H9 (cell line): ENCODE measurements around the gene SLC9B1. TPM values are rescaled to one million over a fixed set of nuclear protein-coding genes. Genes with fewer than 3 reads are reported as not detected.

Experiments
- DNase-seq: peaks from one replicate; pipeline ENCODE4 v3.0.0-alpha.2; 2017
- H2AFZ ChIP-seq: one replicate; pipeline ENCODE4 v1.6.1; 2013; ENCODE audit warnings: mild to moderate bottlenecking, low read length, control low read depth, moderate library complexity
- H2AK5ac ChIP-seq: 2 replicates; pipeline ENCODE4 v1.6.1; 2013; ENCODE audit warnings: low read length, control low read depth, mixed read lengths; ENCODE audit not compliant: insufficient read length
- H2BK120ac ChIP-seq: one replicate; pipeline ENCODE4 v1.6.1; 2013; ENCODE audit warnings: low read depth, mild to moderate bottlenecking, low read length, control low read depth, inconsistent platforms; ENCODE audit not compliant: poor library complexity, severe bottlenecking
- H2BK12ac ChIP-seq: 2 replicates; pipeline ENCODE4 v1.6.1; 2013; ENCODE audit warnings: low read length, control low read depth, mixed read lengths, low read depth; ENCODE audit not compliant: insufficient read length
- H2BK15ac ChIP-seq: 2 replicates; pipeline ENCODE4 v1.6.1; 2013; ENCODE audit warnings: low read depth, low read length, control low read depth
- H2BK20ac ChIP-seq: one replicate; pipeline ENCODE4 v1.6.1; 2013; ENCODE audit warnings: low read depth, mild to moderate bottlenecking, low read length, control low read depth, inconsistent platforms; ENCODE audit not compliant: poor library complexity, severe bottlenecking
- H2BK5ac ChIP-seq: 2 replicates; pipeline ENCODE4 v1.6.1; 2013; ENCODE audit warnings: low read length, control low read depth, mixed read lengths; ENCODE audit not compliant: insufficient read length
- H3K14ac ChIP-seq: 2 replicates; pipeline ENCODE4 v1.6.1; 2013; ENCODE audit warnings: low read length, control low read depth; ENCODE audit not compliant: insufficient read depth
- H3K18ac ChIP-seq: 2 replicates; pipeline ENCODE4 v1.6.1; 2013; ENCODE audit warnings: low read depth, mild to moderate bottlenecking, mixed read lengths, low read length, control low read depth; ENCODE audit not compliant: insufficient read length
- H3K23ac ChIP-seq: 2 replicates; pipeline ENCODE4 v1.6.1; 2013; ENCODE audit warnings: low read length, control low read depth, mixed read lengths, low read depth; ENCODE audit not compliant: insufficient read length
- H3K23me2 ChIP-seq: 2 replicates; pipeline ENCODE4 v1.6.1; 2013; ENCODE audit warnings: low read depth, mild to moderate bottlenecking, mixed read lengths, low read length, control low read depth; ENCODE audit not compliant: insufficient read length, poor library complexity, severe bottlenecking
- H3K27ac ChIP-seq: 2 replicates; pipeline ENCODE4 v1.5.1; 2013; ENCODE audit warnings: low read length, control low read depth, mixed read lengths, low read depth; ENCODE audit not compliant: insufficient read length
- H3K27me3 ChIP-seq: 2 replicates; pipeline ENCODE4 v1.6.1; 2013; ENCODE audit warnings: low read length, control low read depth, inconsistent platforms; ENCODE audit not compliant: insufficient read depth
- H3K4ac ChIP-seq: 2 replicates; pipeline ENCODE4 v1.6.1; 2013; ENCODE audit warnings: low read depth, mild to moderate bottlenecking, control low read depth, inconsistent platforms, low read length, moderate library complexity
- H3K4me1 ChIP-seq: 2 replicates; pipeline ENCODE4 v1.6.1; 2013; ENCODE audit warnings: low read length, control low read depth, inconsistent platforms; ENCODE audit not compliant: insufficient read depth
- H3K4me2 ChIP-seq: 2 replicates; pipeline ENCODE4 v1.6.1; 2013; ENCODE audit warnings: low read length, control low read depth, mixed read lengths; ENCODE audit not compliant: insufficient read length, insufficient read depth
- H3K56ac ChIP-seq: 2 replicates; pipeline ENCODE4 v1.6.1; 2013; ENCODE audit warnings: low read depth, mild to moderate bottlenecking, mixed read lengths, low read length, control low read depth; ENCODE audit not compliant: insufficient read length
- H3K79me1 ChIP-seq: 2 replicates; pipeline ENCODE4 v1.6.1; 2013; ENCODE audit warnings: low read depth, mild to moderate bottlenecking, moderate library complexity, low read length, control low read depth, inconsistent platforms; ENCODE audit not compliant: insufficient read depth, poor library complexity, severe bottlenecking
- H3K79me2 ChIP-seq: 2 replicates; pipeline ENCODE4 v1.6.1; 2013; ENCODE audit warnings: low read length, control low read depth, inconsistent platforms; ENCODE audit not compliant: insufficient read depth
- H3K9ac ChIP-seq: 2 replicates; pipeline ENCODE4 v1.6.1; 2013; ENCODE audit warnings: low read length, control low read depth, mixed read lengths; ENCODE audit not compliant: insufficient read length; ENCODE audit errors: extremely low read depth
- H3K9me3 ChIP-seq: one replicate; pipeline ENCODE4 v1.6.1; 2013; ENCODE audit warnings: low read depth, low read length, inconsistent platforms; ENCODE audit not compliant: control insufficient read depth
- H3T11ph ChIP-seq: one replicate; pipeline ENCODE4 v1.6.1; 2013; ENCODE audit warnings: mild to moderate bottlenecking, low read length, control low read depth, inconsistent platforms
- H4K20me1 ChIP-seq: one replicate; pipeline ENCODE4 v1.6.1; 2013; ENCODE audit not compliant: control insufficient read depth, insufficient read length, insufficient read depth
- H4K5ac ChIP-seq: 2 replicates; pipeline ENCODE4 v1.6.1; 2013; ENCODE audit warnings: low read depth, mild to moderate bottlenecking, mixed read lengths, low read length, control low read depth; ENCODE audit not compliant: insufficient read length
- H4K8ac ChIP-seq: replicated peaks from 2 replicates; pipeline ENCODE4 v1.6.1; 2013; ENCODE audit warnings: low read length, control low read depth, mixed read lengths, low read depth; ENCODE audit not compliant: insufficient read length
- H4K91ac ChIP-seq: 2 replicates; pipeline ENCODE4 v1.6.1; 2013; ENCODE audit warnings: low read depth, mild to moderate bottlenecking, moderate library complexity, mixed read lengths, low read length, control low read depth; ENCODE audit not compliant: insufficient read length
- H3K27ac Mint-ChIP-seq, 3 experiments: 2 replicates in 2 of 3; 3 replicates in 1 of 3; pipeline ENCODE4 v1.8.0; 2020 to 2021; ENCODE audit warnings: mixed read lengths in 3 of 3, mild to moderate bottlenecking in 1 of 3, moderate library complexity in 1 of 3
- H3K27me3 Mint-ChIP-seq: 2 replicates; pipeline ENCODE4 v1.8.0; 2021; ENCODE audit warnings: low read depth, mild to moderate bottlenecking, moderate library complexity, mixed read lengths
- H3K36me3 Mint-ChIP-seq, 3 experiments: 2 replicates in 2 of 3; 3 replicates in 1 of 3; pipeline ENCODE4 v1.8.0; 2020 to 2021; ENCODE audit warnings: low read depth in 3 of 3, mixed read lengths in 3 of 3; ENCODE audit not compliant: insufficient read depth in 1 of 3
- H3K4me1 Mint-ChIP-seq, 2 experiments: 2 replicates each; pipeline ENCODE4 v1.8.0; 2020; ENCODE audit warnings: mixed read lengths in 2 of 2
- H3K4me3 Mint-ChIP-seq, 2 experiments: 2 replicates in 1 of 2; 3 replicates in 1 of 2; pipeline ENCODE4 v1.8.0; 2020 to 2021; ENCODE audit warnings: mild to moderate bottlenecking in 2 of 2, mixed read lengths in 2 of 2, moderate library complexity in 1 of 2
- H3K9me3 Mint-ChIP-seq, 2 experiments: 2 replicates in 1 of 2; 3 replicates in 1 of 2; pipeline ENCODE4 v1.8.0; 2020; ENCODE audit warnings: mild to moderate bottlenecking in 2 of 2, mixed read lengths in 2 of 2, moderate library complexity in 1 of 2
- CTCF ChIP-seq: fragments of 200-600 bp; sonication (generic); conservative IDR thresholded peaks from 3 replicates; pipeline ENCODE4 v1.8.0; 2021; ENCODE audit warnings: antibody characterized with exemption, mild to moderate bottlenecking
- WGBS: extraction: QIAGEN DNeasy Blood & Tissue Kit; methylation state at CpG from one replicate; pipeline ENCODE4 v1.1.7; 2013; ENCODE audit warnings: missing lambda C conversion rate, low lambda C conversion rate, mixed read lengths; ENCODE audit not compliant: insufficient read length; ENCODE audit errors: extremely low coverage; 5-methylcytosine and 5-hydroxymethylcytosine counted together
- total RNA-seq: library from RNA; stranded (reverse); gene quantifications from 2 replicates; pipeline ENCODE4 v1.2.1, GENCODE V29; 2021

Gene SLC9B1
- total RNA-seq, 1 experiment from 2014 or later, result 0.59 TPM

- no peak for DNase-seq
- H2BK5ac ChIP-seq, result no peak overlapping the region
- H3K36me3 Mint-ChIP-seq, result no peaks in the 10 kb centered on the region
- no peaks in the 10 kb centered on the region; the same call in 1 of the 2 replicates for H3K27me3 Mint-ChIP-seq
- H4K20me1 ChIP-seq, result no peaks in the 10 kb centered on the region
- no peaks in the 10 kb centered on the region for H3K27me3 ChIP-seq
- H3K23ac ChIP-seq, result no peak overlapping the region
- no peak overlapping the region for H4K91ac ChIP-seq
- H3K9me3 Mint-ChIP-seq, result no peaks in the 10 kb centered on the region
- no peak for TF ChIP-seq CTCF
- H2AFZ ChIP-seq, result no peak overlapping the region
- no peaks in the 10 kb centered on the region for H3K4me1 ChIP-seq
- no peak overlapping the region for H2BK12ac ChIP-seq
- no peaks in the 10 kb centered on the region for H3K4me1 Mint-ChIP-seq
- no peaks in the 10 kb centered on the region for H3K79me1 ChIP-seq
- H2AK5ac ChIP-seq, result no peak overlapping the region
- no peak overlapping the region for H3K4ac ChIP-seq
- no peak overlapping the region for H4K5ac ChIP-seq
- H4K8ac ChIP-seq, result no peak overlapping the region
- H3K56ac ChIP-seq, result no peak overlapping the region
- no peak overlapping the region for H3T11ph ChIP-seq
- H2BK15ac ChIP-seq, result no peak overlapping the region
- H3K9ac ChIP-seq, result no peak overlapping the region
- H3K27ac Mint-ChIP-seq, result no peak overlapping the region
- H3K4me3 Mint-ChIP-seq, result no peak overlapping the region
- no peaks in the 10 kb centered on the region for H3K23me2 ChIP-seq
- H2BK20ac ChIP-seq, result no peak overlapping the region
- no peak overlapping the region for H3K18ac ChIP-seq
- no peaks in the 10 kb centered on the region for H3K9me3 ChIP-seq
- H2BK120ac ChIP-seq, result no peak overlapping the region
- no peak overlapping the region for H3K4me2 ChIP-seq
- H3K14ac ChIP-seq, result no peak overlapping the region
- H3K79me2 ChIP-seq, result no peaks in the 10 kb centered on the region
- H3K27ac ChIP-seq, result no peak overlapping the region
- no CpG with 5 or more reads among the region's 1 CpG for WGBS
These were observed 7.4 kb downstream of the SLC9B1 start for GRCh38 chr4:103012060-103012459.
